Erythroblast (primary cell): ENCODE data around the gene FUOM.

ENCODE experiments used
- GATA1 ChIP-seq: IDR thresholded peaks from 2 replicates; pipeline ENCODE4 v1.6.1; 2011; ENCODE audit warnings: low read depth, mild to moderate bottlenecking, control low read depth, low read length, moderate library complexity
- POLR2A ChIP-seq: IDR thresholded peaks from 2 replicates; pipeline ENCODE4 v1.6.1; 2011; ENCODE audit warnings: mild to moderate bottlenecking, low read length

- TF ChIP-seq POLR2A, result peak; percentile 88
- TF ChIP-seq GATA1, result no peak
These were observed 36.3 kb upstream of the FUOM start, which contains the start of gene MTG1 for GRCh38 chr10:133394064-133394663.
